ENCODE measurements around the gene TTC7B.

DNA sequence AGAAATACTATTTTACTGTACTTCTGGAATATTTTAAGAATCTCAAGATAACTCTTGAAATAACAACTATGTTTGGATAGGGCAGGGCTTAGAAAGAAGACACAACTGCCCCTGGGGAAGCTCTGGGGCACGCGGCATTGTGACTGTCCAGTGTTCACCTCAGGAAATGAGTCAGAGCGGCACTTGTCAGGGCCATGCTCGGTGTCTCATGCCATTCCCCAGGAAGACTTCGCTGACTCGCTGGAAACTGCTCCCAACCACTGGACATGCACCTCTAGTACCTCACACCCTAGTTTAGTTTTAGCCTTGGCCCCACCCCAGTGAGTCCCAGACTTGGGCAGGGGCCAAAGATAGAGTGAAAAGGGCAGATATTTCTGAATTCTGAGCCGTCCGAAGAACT, 192.0 kb downstream of the TTC7B start:
- TF ChIP-seq ZNF274 (IDR thresholded peaks at IDR 0.05; ENCODE audit: low read depth, low read length) (no peak), SUZ12 (IDR thresholded peaks at IDR 0.05; ENCODE audit: extremely low read depth, insufficient read depth, insufficient read length) (no peak)

Data from NT2/D1 (cell line).